GM23338 (cell line): ENCODE results near the gene PYCR2.
"Not testable (repeated sequence)": the region's sequence is repeated elsewhere in the genome, so short reads cannot be mapped to it uniquely, and the experiment has no call there.

Experiments
- CREB1 ChIP-seq: fragments of 250-450 bp; sonication (Bioruptor Pico); IDR thresholded peaks from 2 replicates; pipeline ENCODE4 v1.5.0; 2020; ENCODE audit warnings: low read depth, mild to moderate bottlenecking, moderate library complexity
- EZH2 ChIP-seq: fragments of 200-600 bp; sonication (generic); IDR thresholded peaks from one replicate; pipeline ENCODE4 v1.8.0; 2017; ENCODE audit warnings: antibody characterized with exemption, mild to moderate bottlenecking, low read depth; ENCODE audit not compliant: unreplicated experiment
- EZH2phosphoT487 ChIP-seq: fragments of 200-600 bp; sonication (generic); IDR thresholded peaks from one replicate; pipeline ENCODE4 v1.8.1; 2018; ENCODE audit warnings: antibody characterized with exemption; ENCODE audit not compliant: unreplicated experiment
- JUNB ChIP-seq: IDR thresholded peaks from one replicate; pipeline ENCODE4 v1.6.1; 2016; ENCODE audit warnings: antibody characterized with exemption; ENCODE audit not compliant: unreplicated experiment
- NANOG ChIP-seq: IDR thresholded peaks from 2 replicates; pipeline ENCODE4 v1.6.1; 2016; ENCODE audit warnings: antibody characterized with exemption, borderline replicate concordance
- POLR2AphosphoS5 ChIP-seq: IDR thresholded peaks from 2 replicates; pipeline ENCODE4 v1.6.1; 2016; ENCODE audit warnings: antibody characterized with exemption, low read depth
- STAT1 ChIP-seq: IDR thresholded peaks from one replicate; pipeline ENCODE4 v1.6.1; 2016; ENCODE audit warnings: antibody characterized with exemption; ENCODE audit not compliant: unreplicated experiment
- ZNF114 ChIP-seq: fragments of 250-450 bp; sonication (Bioruptor Pico); IDR thresholded peaks from 2 replicates; pipeline ENCODE4 v1.5.0; 2020; ENCODE audit warnings: mild to moderate bottlenecking, moderate library complexity
- ZNF331 ChIP-seq: fragments of 250-450 bp; sonication (Bioruptor Pico); IDR thresholded peaks from 2 replicates; pipeline ENCODE4 v1.5.0; 2020; ENCODE audit warnings: low read depth, mild to moderate bottlenecking, moderate library complexity
- TF ChIP-seq, protein P1 (sequence below), 2 experiments: fragments of 200-600 bp in 1 of 2; sonication (generic) in 1 of 2; conservative IDR thresholded peaks; 2 replicates each; pipeline versions ENCODE4 v1.5.1 to v1.6.1; 2016 to 2017; ENCODE audit warnings: antibody characterized with exemption in 2 of 2, low read depth in 2 of 2, mild to moderate bottlenecking in 2 of 2, moderate library complexity in 1 of 2
- TF ChIP-seq, protein P2 (sequence below): IDR thresholded peaks from 2 replicates; pipeline ENCODE4 v1.6.1; 2016; ENCODE audit warnings: antibody characterized with exemption
- TF ChIP-seq, protein P3 (sequence below): IDR thresholded peaks from one replicate; pipeline ENCODE4 v1.6.1; 2018; ENCODE audit warnings: antibody characterized with exemption; ENCODE audit not compliant: unreplicated experiment
- TF ChIP-seq, protein P4 (sequence below): fragments of 250-450 bp; sonication (Bioruptor Pico); IDR thresholded peaks from 2 replicates; pipeline ENCODE4 v1.5.0; 2020; ENCODE audit warnings: mild to moderate bottlenecking, moderate library complexity

DNA sequence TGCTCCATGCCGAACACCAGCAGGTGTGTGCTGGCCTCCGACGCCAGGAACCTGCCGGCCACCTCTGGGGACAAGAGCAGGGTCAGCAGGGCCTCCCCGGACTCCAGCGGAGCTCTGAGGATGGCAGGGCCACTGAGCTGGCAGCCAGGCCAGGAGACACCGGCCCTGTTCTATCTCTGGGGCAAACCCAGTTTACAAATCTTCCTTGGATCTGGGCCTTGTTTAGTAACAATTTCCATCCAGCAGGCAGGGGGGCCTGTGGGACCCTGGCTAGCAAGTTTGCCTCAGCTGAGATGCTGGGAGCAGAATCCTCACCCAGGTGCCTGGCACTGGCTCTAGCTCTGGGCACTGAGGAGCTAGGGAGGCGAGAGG lies 15.9 kb upstream of the PYCR2 start:
- TF ChIP-seq, protein P1, sequence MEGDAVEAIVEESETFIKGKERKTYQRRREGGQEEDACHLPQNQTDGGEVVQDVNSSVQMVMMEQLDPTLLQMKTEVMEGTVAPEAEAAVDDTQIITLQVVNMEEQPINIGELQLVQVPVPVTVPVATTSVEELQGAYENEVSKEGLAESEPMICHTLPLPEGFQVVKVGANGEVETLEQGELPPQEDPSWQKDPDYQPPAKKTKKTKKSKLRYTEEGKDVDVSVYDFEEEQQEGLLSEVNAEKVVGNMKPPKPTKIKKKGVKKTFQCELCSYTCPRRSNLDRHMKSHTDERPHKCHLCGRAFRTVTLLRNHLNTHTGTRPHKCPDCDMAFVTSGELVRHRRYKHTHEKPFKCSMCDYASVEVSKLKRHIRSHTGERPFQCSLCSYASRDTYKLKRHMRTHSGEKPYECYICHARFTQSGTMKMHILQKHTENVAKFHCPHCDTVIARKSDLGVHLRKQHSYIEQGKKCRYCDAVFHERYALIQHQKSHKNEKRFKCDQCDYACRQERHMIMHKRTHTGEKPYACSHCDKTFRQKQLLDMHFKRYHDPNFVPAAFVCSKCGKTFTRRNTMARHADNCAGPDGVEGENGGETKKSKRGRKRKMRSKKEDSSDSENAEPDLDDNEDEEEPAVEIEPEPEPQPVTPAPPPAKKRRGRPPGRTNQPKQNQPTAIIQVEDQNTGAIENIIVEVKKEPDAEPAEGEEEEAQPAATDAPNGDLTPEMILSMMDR (conservative IDR thresholded peaks at IDR 0.05; ENCODE audit: low read depth in 2 of 2), result not testable (repeated sequence)
- TF ChIP-seq, protein P2, sequence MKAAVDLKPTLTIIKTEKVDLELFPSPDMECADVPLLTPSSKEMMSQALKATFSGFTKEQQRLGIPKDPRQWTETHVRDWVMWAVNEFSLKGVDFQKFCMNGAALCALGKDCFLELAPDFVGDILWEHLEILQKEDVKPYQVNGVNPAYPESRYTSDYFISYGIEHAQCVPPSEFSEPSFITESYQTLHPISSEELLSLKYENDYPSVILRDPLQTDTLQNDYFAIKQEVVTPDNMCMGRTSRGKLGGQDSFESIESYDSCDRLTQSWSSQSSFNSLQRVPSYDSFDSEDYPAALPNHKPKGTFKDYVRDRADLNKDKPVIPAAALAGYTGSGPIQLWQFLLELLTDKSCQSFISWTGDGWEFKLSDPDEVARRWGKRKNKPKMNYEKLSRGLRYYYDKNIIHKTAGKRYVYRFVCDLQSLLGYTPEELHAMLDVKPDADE, result not testable (repeated sequence)
- not testable (repeated sequence) for TF ChIP-seq ZNF331 (CRISPR knock-in tag); EZH2; CREB1; JUNB; POLR2AphosphoS5; EZH2phosphoT487; STAT1; ZNF114 (CRISPR knock-in tag); NANOG
- TF ChIP-seq, protein P3, sequence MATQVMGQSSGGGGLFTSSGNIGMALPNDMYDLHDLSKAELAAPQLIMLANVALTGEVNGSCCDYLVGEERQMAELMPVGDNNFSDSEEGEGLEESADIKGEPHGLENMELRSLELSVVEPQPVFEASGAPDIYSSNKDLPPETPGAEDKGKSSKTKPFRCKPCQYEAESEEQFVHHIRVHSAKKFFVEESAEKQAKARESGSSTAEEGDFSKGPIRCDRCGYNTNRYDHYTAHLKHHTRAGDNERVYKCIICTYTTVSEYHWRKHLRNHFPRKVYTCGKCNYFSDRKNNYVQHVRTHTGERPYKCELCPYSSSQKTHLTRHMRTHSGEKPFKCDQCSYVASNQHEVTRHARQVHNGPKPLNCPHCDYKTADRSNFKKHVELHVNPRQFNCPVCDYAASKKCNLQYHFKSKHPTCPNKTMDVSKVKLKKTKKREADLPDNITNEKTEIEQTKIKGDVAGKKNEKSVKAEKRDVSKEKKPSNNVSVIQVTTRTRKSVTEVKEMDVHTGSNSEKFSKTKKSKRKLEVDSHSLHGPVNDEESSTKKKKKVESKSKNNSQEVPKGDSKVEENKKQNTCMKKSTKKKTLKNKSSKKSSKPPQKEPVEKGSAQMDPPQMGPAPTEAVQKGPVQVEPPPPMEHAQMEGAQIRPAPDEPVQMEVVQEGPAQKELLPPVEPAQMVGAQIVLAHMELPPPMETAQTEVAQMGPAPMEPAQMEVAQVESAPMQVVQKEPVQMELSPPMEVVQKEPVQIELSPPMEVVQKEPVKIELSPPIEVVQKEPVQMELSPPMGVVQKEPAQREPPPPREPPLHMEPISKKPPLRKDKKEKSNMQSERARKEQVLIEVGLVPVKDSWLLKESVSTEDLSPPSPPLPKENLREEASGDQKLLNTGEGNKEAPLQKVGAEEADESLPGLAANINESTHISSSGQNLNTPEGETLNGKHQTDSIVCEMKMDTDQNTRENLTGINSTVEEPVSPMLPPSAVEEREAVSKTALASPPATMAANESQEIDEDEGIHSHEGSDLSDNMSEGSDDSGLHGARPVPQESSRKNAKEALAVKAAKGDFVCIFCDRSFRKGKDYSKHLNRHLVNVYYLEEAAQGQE, result not testable (repeated sequence)
- TF ChIP-seq, protein P4, sequence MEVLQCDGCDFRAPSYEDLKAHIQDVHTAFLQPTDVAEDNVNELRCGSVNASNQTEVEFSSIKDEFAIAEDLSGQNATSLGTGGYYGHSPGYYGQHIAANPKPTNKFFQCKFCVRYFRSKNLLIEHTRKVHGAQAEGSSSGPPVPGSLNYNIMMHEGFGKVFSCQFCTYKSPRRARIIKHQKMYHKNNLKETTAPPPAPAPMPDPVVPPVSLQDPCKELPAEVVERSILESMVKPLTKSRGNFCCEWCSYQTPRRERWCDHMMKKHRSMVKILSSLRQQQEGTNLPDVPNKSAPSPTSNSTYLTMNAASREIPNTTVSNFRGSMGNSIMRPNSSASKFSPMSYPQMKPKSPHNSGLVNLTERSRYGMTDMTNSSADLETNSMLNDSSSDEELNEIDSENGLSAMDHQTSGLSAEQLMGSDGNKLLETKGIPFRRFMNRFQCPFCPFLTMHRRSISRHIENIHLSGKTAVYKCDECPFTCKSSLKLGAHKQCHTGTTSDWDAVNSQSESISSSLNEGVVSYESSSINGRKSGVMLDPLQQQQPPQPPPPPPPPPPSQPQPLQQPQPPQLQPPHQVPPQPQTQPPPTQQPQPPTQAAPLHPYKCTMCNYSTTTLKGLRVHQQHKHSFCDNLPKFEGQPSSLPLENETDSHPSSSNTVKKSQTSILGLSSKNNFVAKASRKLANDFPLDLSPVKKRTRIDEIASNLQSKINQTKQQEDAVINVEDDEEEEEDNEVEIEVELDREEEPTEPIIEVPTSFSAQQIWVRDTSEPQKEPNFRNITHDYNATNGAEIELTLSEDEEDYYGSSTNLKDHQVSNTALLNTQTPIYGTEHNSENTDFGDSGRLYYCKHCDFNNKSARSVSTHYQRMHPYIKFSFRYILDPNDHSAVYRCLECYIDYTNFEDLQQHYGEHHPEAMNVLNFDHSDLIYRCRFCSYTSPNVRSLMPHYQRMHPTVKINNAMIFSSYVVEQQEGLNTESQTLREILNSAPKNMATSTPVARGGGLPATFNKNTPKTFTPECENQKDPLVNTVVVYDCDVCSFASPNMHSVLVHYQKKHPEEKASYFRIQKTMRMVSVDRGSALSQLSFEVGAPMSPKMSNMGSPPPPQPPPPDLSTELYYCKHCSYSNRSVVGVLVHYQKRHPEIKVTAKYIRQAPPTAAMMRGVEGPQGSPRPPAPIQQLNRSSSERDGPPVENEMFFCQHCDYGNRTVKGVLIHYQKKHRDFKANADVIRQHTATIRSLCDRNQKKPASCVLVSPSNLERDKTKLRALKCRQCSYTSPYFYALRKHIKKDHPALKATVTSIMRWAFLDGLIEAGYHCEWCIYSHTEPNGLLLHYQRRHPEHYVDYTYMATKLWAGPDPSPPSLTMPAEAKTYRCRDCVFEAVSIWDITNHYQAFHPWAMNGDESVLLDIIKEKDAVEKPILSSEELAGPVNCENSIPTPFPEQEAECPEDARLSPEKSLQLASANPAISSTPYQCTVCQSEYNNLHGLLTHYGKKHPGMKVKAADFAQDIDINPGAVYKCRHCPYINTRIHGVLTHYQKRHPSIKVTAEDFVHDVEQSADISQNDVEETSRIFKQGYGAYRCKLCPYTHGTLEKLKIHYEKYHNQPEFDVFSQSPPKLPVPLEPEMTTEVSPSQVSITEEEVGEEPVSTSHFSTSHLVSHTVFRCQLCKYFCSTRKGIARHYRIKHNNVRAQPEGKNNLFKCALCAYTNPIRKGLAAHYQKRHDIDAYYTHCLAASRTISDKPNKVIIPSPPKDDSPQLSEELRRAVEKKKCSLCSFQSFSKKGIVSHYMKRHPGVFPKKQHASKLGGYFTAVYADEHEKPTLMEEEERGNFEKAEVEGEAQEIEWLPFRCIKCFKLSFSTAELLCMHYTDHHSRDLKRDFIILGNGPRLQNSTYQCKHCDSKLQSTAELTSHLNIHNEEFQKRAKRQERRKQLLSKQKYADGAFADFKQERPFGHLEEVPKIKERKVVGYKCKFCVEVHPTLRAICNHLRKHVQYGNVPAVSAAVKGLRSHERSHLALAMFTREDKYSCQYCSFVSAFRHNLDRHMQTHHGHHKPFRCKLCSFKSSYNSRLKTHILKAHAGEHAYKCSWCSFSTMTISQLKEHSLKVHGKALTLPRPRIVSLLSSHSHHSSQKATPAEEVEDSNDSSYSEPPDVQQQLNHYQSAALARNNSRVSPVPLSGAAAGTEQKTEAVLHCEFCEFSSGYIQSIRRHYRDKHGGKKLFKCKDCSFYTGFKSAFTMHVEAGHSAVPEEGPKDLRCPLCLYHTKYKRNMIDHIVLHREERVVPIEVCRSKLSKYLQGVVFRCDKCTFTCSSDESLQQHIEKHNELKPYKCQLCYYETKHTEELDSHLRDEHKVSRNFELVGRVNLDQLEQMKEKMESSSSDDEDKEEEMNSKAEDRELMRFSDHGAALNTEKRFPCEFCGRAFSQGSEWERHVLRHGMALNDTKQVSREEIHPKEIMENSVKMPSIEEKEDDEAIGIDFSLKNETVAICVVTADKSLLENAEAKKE, result not testable (repeated sequence)
